Measurements from ENCODE around the gene PLEKHD1. TPM values are rescaled to one million over a fixed set of nuclear protein-coding genes. Genes with fewer than 3 reads are reported as not detected.

PLEKHD1 gene
- total RNA-seq, 4 donors from 2014 or later: not detected

DNA sequence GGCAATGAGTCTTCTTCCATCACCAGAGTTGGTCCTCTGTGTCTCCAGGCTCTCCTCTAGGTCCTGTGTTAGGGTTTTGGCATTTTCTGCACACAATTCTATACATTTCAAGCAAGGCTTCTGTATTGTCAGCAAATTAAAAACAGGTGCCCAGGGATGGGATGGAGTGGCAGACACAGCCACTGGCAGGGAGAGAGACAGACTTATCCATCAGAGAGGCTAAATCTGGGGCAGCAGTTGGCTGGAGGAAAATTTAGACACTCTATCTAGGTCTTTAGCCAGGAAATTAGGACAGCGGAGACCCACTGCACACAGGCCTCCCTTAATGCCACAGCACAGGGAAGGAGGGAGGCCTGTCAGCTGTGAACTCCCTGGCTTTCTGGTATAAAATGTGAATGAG lies 20.2 kb downstream of the PLEKHD1 start:
- no peak overlapping the region for H3K4me3 ChIP-seq
- H3K27me3 ChIP-seq: no peaks in the 10 kb centered on the region
- no peak for DNase-seq
- no peaks in the 10 kb centered on the region for H3K4me1 ChIP-seq
- H3K36me3 ChIP-seq: no peaks in the 10 kb centered on the region
- H3K9me3 ChIP-seq: no peaks in the 10 kb centered on the region
- TF ChIP-seq, protein P1, sequence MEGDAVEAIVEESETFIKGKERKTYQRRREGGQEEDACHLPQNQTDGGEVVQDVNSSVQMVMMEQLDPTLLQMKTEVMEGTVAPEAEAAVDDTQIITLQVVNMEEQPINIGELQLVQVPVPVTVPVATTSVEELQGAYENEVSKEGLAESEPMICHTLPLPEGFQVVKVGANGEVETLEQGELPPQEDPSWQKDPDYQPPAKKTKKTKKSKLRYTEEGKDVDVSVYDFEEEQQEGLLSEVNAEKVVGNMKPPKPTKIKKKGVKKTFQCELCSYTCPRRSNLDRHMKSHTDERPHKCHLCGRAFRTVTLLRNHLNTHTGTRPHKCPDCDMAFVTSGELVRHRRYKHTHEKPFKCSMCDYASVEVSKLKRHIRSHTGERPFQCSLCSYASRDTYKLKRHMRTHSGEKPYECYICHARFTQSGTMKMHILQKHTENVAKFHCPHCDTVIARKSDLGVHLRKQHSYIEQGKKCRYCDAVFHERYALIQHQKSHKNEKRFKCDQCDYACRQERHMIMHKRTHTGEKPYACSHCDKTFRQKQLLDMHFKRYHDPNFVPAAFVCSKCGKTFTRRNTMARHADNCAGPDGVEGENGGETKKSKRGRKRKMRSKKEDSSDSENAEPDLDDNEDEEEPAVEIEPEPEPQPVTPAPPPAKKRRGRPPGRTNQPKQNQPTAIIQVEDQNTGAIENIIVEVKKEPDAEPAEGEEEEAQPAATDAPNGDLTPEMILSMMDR (IDR thresholded peaks at IDR 0.05): no peak
- no peak for TF ChIP-seq POLR2A (IDR thresholded peaks at IDR 0.05)
- no peak overlapping the region for H3K27ac ChIP-seq

DNA sequence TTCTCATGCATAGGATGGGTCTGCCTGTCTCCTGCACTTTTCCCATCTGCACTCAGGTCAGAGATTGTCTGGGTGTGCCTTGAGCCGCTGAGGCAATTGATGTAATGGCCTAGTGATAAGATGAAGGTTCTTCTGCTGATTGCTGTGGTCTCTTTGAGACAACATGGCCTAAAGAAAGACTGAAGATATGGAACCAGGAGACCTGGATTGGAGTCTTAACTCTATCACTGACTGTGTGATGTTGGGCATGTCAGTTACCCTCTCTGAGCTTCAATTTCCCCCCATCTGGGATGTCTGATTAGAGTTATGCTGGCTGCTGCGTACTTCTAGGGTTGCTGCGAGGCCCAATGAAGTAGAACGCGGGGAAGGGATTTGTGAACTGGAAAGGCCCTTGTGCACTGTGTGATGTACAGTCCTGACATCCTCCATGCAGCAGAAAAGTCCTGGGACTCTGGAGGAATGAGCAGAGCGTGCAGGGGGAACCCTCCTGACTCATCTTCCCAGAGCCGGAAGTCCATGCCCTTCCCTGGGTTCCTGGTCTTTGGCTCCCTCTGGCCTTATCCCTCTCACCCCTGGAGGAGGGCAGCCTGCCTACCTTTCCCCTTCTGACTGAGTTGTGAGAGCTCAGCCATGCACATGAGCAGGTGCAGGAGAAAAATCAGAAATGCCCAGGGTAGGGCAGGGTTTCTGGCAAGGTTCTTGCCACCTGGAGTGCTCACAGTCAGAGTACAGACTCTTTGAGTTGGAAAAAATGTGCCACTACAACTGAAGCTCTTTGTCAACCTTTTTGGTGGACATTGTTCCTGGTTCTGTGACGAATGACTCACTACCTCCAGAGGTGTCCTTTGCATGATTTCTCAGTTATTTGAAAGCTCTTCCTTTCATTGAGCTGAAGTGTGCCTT lies 21.1 kb downstream of the PLEKHD1 start:
- no peaks in the 10 kb centered on the region for H3K4me1 ChIP-seq
- no peak overlapping the region for H3K4me3 ChIP-seq
- no peak for DNase-seq
- TF ChIP-seq, protein P1 (IDR thresholded peaks at IDR 0.05): no peak
- TF ChIP-seq POLR2A (IDR thresholded peaks at IDR 0.05): no peak
- H3K27me3 ChIP-seq: no peaks in the 10 kb centered on the region
- no peak overlapping the region for H3K27ac ChIP-seq
- no peaks in the 10 kb centered on the region for H3K9me3 ChIP-seq
- no peaks in the 10 kb centered on the region for H3K36me3 ChIP-seq

DNA sequence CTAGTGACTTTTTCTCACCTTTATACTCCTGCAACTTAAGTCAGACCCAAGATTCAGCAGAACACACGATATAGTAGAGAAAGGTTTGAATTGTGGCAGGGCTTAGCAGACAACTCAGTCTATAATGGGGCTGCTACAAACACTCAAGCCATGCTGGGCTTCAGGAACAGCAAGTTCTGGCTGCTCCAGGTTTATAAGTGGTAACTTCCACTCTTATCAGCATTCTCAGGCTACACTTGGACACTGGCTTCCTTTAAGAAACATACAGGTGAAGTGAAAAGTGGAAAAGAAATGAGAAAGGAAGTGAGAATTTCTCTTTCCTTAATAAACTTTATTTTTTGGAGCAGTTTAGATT lies 21.7 kb downstream of the PLEKHD1 start:
- Histone ChIP-seq H3K4me3 (no peak overlapping the region), H3K4me1 (no peaks in the 10 kb centered on the region), H3K27ac (no peak overlapping the region), H3K9me3 (no peaks in the 10 kb centered on the region), H3K27me3 (no peaks in the 10 kb centered on the region), H3K36me3 (no peaks in the 10 kb centered on the region)
- no peak for DNase-seq
- TF ChIP-seq, protein P1 (IDR thresholded peaks at IDR 0.05): no peak
- TF ChIP-seq POLR2A (IDR thresholded peaks at IDR 0.05): no peak

DNA sequence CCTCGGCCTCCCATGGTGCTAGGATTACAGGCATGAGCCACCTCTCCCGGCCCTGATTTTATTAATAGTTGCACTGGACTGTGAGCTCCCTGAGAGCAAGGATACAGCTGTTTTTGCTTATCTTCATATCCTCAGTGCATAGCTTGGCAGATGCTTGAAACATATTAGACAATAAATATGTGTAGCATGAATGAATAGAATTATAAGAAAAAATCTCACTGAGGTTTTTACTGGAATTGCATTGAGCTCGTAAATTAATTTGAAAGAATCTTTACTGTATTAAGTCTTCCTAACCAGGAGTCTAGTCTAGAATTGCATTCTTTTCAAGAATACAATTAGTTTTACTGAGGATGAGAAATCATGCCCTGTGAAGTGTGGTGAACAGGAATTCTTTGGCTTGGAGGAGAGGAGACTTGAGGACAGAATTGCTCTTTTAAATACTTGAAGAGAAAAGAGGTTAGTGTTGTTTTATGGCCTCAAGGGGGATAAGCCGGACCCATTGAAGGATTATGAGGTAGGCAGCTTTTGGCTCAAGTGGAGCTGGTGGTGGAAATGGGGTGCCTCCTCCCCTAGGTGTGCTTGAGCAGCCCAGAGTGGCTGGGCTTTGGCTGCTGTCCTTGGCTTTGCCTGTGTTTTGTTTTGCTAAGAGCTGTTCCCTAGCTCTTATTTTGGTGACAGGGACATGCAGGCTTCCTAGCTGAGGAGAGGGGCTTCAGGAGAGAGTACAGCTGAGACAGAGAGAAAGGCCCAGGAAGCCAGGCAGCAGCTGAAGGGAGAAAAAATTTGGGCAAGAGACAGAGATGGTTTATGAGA lies 34.0 kb downstream of the PLEKHD1 start:
- H3K36me3 ChIP-seq: no peaks in the 10 kb centered on the region

More for the DNA sequence above, 34.0 kb downstream of the PLEKHD1 start:
- no peaks in the 10 kb centered on the region for H3K4me1 ChIP-seq
- H3K27me3 ChIP-seq: no peaks in the 10 kb centered on the region
- TF ChIP-seq, protein P1 (IDR thresholded peaks at IDR 0.05): no peak
- no peak for TF ChIP-seq POLR2A (IDR thresholded peaks at IDR 0.05)
- DNase-seq: no peak
- no peak overlapping the region for H3K27ac ChIP-seq
- H3K4me3 ChIP-seq: no peak overlapping the region
- H3K9me3 ChIP-seq: no peaks in the 10 kb centered on the region

All from Peyer's patch (tissue), 4 donors.